K562 (cell line): ENCODE measurements around the gene DEFB124. TPM values are rescaled to one million over a fixed set of nuclear protein-coding genes. Genes with fewer than 3 reads are reported as not detected.
A peak's percentile ranks its signal among the peaks of the same experiment; 100 is the strongest.
"Not testable (repeated sequence)": the region's sequence is repeated elsewhere in the genome, so short reads cannot be mapped to it uniquely, and the experiment has no call there.

Source experiments
- ATAC-seq: fragments of 200-7000 bp; cut with Tn5 transposase; 3 replicates; pipeline ENCODE4 v1.9.1; 2020; ENCODE audit warnings: moderate library complexity
- BruUV-seq: library from RNA; stranded (reverse); fragments of 400-500 nt; replicated peaks from 2 replicates; lab custom pipeline; 2021; lab: Mats Ljungman, UMichigan
- CTCF ChIA-PET: fragments of 300-600 bp; formaldehyde crosslinking; extraction: SDS; loops from one replicate; lab custom pipeline; 2021; ENCODE audit warnings: low intra/inter-chr PET ratio; lab: Yijun Ruan, JAX
- POLR2A ChIA-PET: fragments of 300-600, 350-650 bp; sonication (Branson Sonifier 250); formaldehyde crosslinking; extraction: SDS; loops from one replicate; lab custom pipeline; 2021; ENCODE audit warnings: antibody characterized with exemption, inconsistent platforms; lab: Yijun Ruan, JAX
- DNase-seq, 4 experiments: peaks; one replicate each; pipeline versions ENCODE4 v3.0.0 to v3.0.0-alpha.2; 2011 to 2018; ENCODE audit warnings: low spot score in 3 of 4, mixed read lengths in 3 of 4; ENCODE audit errors: extremely low read depth in 1 of 4
- FAIRE-seq: peaks from 2 replicates; lab custom pipeline; 2011; peaks lifted over from hg19 to GRCh38; lab: Jason Lieb, UNC
- H2AFZ ChIP-seq: 2 replicates; pipeline ENCODE4 v1.6.0; 2011; ENCODE audit warnings: low read depth, low read length, control low read depth, inconsistent platforms
- H3K27ac ChIP-seq: fragments of 200-600 bp; 3 replicates; pipeline ENCODE4 v1.8.0; 2011; ENCODE audit warnings: low read depth, mild to moderate bottlenecking, control low read depth, inconsistent platforms, low read length, moderate library complexity, mixed read lengths; ENCODE audit errors: extremely low read depth
- H3K27me3 ChIP-seq, 2 experiments: fragments of 300-600 bp in 1 of 2; 2 replicates in 1 of 2; 3 replicates in 1 of 2; pipeline versions ENCODE4 v1.6.0 to v1.8.0; 2011; ENCODE audit warnings: inconsistent platforms in 2 of 2, low read length in 2 of 2, mild to moderate bottlenecking in 1 of 2, mixed read lengths in 1 of 2, moderate library complexity in 1 of 2; ENCODE audit not compliant: control insufficient read depth in 2 of 2, insufficient read depth in 2 of 2
- H3K36me3 ChIP-seq: fragments of 300-600 bp; 3 replicates; pipeline ENCODE4 v1.8.0; 2011; ENCODE audit warnings: mild to moderate bottlenecking, low read length, inconsistent platforms; ENCODE audit not compliant: control insufficient read depth, insufficient read depth
- H3K4me1 ChIP-seq, 2 experiments: fragments of 200-600 bp in 1 of 2; replicated peaks in 1 of 2; 2 replicates in 1 of 2; 3 replicates in 1 of 2; pipeline versions ENCODE4 v1.5.1 to v1.8.0; 2011; ENCODE audit warnings: inconsistent platforms in 2 of 2, low read length in 2 of 2, mild to moderate bottlenecking in 1 of 2, mixed read lengths in 1 of 2, moderate library complexity in 1 of 2; ENCODE audit not compliant: control insufficient read depth in 2 of 2, insufficient read depth in 2 of 2
- H3K4me2 ChIP-seq: 2 replicates; pipeline ENCODE4 v1.6.1; 2011; ENCODE audit warnings: low read length, control low read depth, inconsistent platforms, mixed read lengths; ENCODE audit not compliant: insufficient read depth
- H3K4me3 ChIP-seq: fragments of 200-600 bp; sonication (generic), shearing (Covaris generic); 2 replicates; pipeline ENCODE4 v1.5.1; 2016; ENCODE audit warnings: control low read depth, inconsistent platforms
- H3K79me2 ChIP-seq: fragments of 200-600 bp; 3 replicates; pipeline ENCODE4 v1.8.0; 2011; ENCODE audit warnings: low read length, inconsistent platforms; ENCODE audit not compliant: control insufficient read depth, insufficient read depth
- H3K9ac ChIP-seq, 2 experiments: 2 replicates each; pipeline versions ENCODE4 v1.6.0 to v1.6.1; 2011; ENCODE audit warnings: low read depth in 2 of 2, low read length in 2 of 2, control low read depth in 1 of 2, inconsistent platforms in 1 of 2, mild to moderate bottlenecking in 1 of 2, mixed read lengths in 1 of 2; ENCODE audit not compliant: insufficient read depth in 1 of 2
- H3K9me1 ChIP-seq: one replicate; pipeline ENCODE4 v1.6.0; 2011; ENCODE audit warnings: inconsistent platforms, mild to moderate bottlenecking, low read length, moderate library complexity; ENCODE audit not compliant: control insufficient read depth, insufficient read depth
- H3K9me3 ChIP-seq: replicated peaks from 2 replicates; pipeline ENCODE4 v1.5.1; 2011; ENCODE audit warnings: low read depth, low read length, inconsistent platforms; ENCODE audit not compliant: control insufficient read depth, insufficient read depth
- H4K20me1 ChIP-seq: replicated peaks from 2 replicates; pipeline ENCODE4 v1.6.1; 2011; ENCODE audit warnings: low read length, inconsistent platforms, mixed read lengths; ENCODE audit not compliant: control insufficient read depth, insufficient read depth
- C11orf30 ChIP-seq: fragments of 450-650 bp; IDR thresholded peaks from 2 replicates; pipeline ENCODE4 v1.6.1; 2016; ENCODE audit warnings: low read depth, mild to moderate bottlenecking
- MAFG ChIP-seq: fragments of 450-650 bp; conservative IDR thresholded peaks from 2 replicates; pipeline ENCODE4 v1.6.1; 2016; ENCODE audit warnings: missing genetic modification characterization, missing compliant biosample characterization
- POLR2B ChIP-seq: fragments of 450-650 bp; IDR thresholded peaks from 2 replicates; pipeline ENCODE4 v1.6.1; 2018; ENCODE audit warnings: low read depth; ENCODE audit not compliant: partially characterized antibody
- ZNF316 ChIP-seq: fragments of 450-650 bp; IDR thresholded peaks from 2 replicates; pipeline ENCODE4 v1.6.1; 2016
- WGBS: fragments of 100-300 bp; shearing (Covaris generic); methylation state at CpG from one replicate; pipeline ENCODE4 v1.1.6; 2016; ENCODE audit warnings: low coverage, mixed read lengths; ENCODE audit not compliant: insufficient coverage; ENCODE audit errors: missing lambda C conversion rate; 5-methylcytosine and 5-hydroxymethylcytosine counted together
- in situ Hi-C: fragments of 300-500 bp; cut with MboI; formaldehyde crosslinking; loops from 4 replicates; pipeline ENCODE4 v1.15.0; 2018; ENCODE audit warnings: inconsistent platforms, mixed read lengths
- intact Hi-C: fragments of 100-400 bp; cut with micrococcal nuclease; formaldehyde crosslinking; loops from 2 replicates; pipeline ENCODE4 v1.14.2; 2022
- polyA plus RNA-seq, 8 experiments: library from polyadenylated mRNA; depleted of rRNA in 4 of 8; stranded (reverse) in 5 of 8; unstranded in 3 of 8; fragments of >200 nt; fragmentation: Nextera tagmentation in 2 of 8; fragmentation: Illumina TruSeq in 1 of 8; extraction: Ambion mirVana in 2 of 8; extraction: Trizol in 1 of 8; gene quantifications; 2 replicates each; pipeline versions ENCODE4 v1.2.1 to v1.2.3, GENCODE V29; 2011 to 2014; ENCODE audit warnings: inconsistent platforms in 1 of 8, missing spikeins in 1 of 8
- total RNA-seq, 7 experiments: library from RNA; depleted of rRNA in 6 of 7; stranded (reverse); fragments of >200 nt in 6 of 7; fragmentation: Illumina TruSeq in 2 of 7; extraction: Trizol in 2 of 7; gene quantifications; 2 replicates each; pipeline versions ENCODE4 v1.2.1 to v1.2.3, GENCODE V29; 2011 to 2021; ENCODE audit warnings: low replicate concordance in 1 of 7
- TF ChIP-seq, protein P1 (sequence below): fragments of 250-450 bp; sonication (Bioruptor Pico); IDR thresholded peaks from 2 replicates; pipeline ENCODE4 v1.4.0; 2020

DEFB124 gene
- total and polyA plus RNA-seq, 9 of the 15 experiments (the other 6 are each of a cell fraction or from before 2014, with no cell fraction given): not detected

DNA sequence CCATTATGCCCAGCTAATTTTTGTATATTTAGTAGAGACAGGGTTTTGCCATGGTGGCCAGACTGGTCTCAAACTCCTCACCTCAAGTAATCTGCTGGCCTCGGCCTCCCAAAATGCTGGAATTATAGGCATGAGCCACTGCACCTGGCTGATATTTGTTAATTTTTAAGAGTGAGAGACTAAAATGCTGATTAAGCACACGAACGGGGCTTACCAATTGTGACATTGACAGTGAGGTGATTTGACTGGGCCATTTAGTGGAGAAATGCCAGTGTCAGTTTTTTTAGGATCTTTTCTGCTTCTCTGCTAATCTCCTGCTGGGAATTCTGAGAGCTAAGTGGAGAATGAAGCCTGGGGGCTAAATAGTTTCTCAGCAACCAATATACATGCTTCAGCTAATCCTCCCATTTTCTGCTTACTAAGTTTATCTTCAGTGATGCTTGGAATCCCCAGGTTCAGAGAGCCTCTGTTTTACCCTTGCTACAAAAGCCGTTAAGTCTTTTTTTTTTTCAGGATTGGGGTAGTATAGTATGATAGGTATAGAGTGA is 44.3 kb downstream of the DEFB124 start:
- Histone ChIP-seq H3K4me1 (no peaks in the 10 kb centered on the region), H3K9me1 (no peaks in the 10 kb centered on the region), H3K9ac (no peak overlapping the region), H3K9me3 (no peaks in the 10 kb centered on the region), H2AFZ (no peak overlapping the region), H3K27ac (no peak overlapping the region), H3K4me2 (no peak overlapping the region), H3K4me3 (no peak overlapping the region), H3K36me3 (no peaks in the 10 kb centered on the region), H3K79me2 (no peaks in the 10 kb centered on the region), H3K27me3 (peaks cover 4 to 11% of the 10 kb centered on the region in 2 experiments), H4K20me1 (no peaks in the 10 kb centered on the region)
- peak; percentile 58; the same call in 1 of the 2 replicates for TF ChIP-seq C11orf30
- TF ChIP-seq, protein P1, sequence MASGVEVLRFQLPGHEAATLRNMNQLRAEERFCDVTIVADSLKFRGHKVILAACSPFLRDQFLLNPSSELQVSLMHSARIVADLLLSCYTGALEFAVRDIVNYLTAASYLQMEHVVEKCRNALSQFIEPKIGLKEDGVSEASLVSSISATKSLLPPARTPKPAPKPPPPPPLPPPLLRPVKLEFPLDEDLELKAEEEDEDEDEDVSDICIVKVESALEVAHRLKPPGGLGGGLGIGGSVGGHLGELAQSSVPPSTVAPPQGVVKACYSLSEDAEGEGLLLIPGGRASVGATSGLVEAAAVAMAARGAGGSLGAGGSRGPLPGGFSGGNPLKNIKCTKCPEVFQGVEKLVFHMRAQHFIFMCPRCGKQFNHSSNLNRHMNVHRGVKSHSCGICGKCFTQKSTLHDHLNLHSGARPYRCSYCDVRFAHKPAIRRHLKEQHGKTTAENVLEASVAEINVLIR: no peak
- TF ChIP-seq ZNF316: peak; percentile 72
- TF ChIP-seq POLR2B: no peak
- TF ChIP-seq MAFG (tag): peak; percentile 38; the same call in 1 of the 2 replicates
- no TSS peak for BruUV-seq
- FAIRE-seq: no peak
- ATAC-seq: no peak
- POLR2A ChIA-PET: no interaction called here
- intact Hi-C loops (no loop called here), in situ Hi-C loops (no loop called here)
- DNase-seq: no peak
- CTCF ChIA-PET: no interaction called here
- 0% methylated on average over 4 of the region's 4 CpGs for WGBS

GRCh38 chr20:31427576-31427975 is 47.4 kb downstream of the DEFB124 start:
- H4K20me1 ChIP-seq, in situ Hi-C loops, BruUV-seq, H3K9me1 ChIP-seq, intact Hi-C loops, H3K4me1 ChIP-seq, H3K27me3 ChIP-seq, H3K36me3 ChIP-seq, H3K9ac ChIP-seq, H3K9me3 ChIP-seq, H3K27ac ChIP-seq, DNase-seq, H3K4me2 ChIP-seq, POLR2A ChIA-PET, H2AFZ ChIP-seq, H3K79me2 ChIP-seq, ATAC-seq, H3K4me3 ChIP-seq, CTCF ChIA-PET, FAIRE-seq: not testable (repeated sequence)
- WGBS: 24% methylated on average over 9 of the region's 31 CpGs

GRCh38 chr20:31426891-31427551 is 47.9 kb downstream of the DEFB124 start:
- H3K4me1 ChIP-seq, DNase-seq, H3K36me3 ChIP-seq, CTCF ChIA-PET, H3K27me3 ChIP-seq, H4K20me1 ChIP-seq, H3K9me1 ChIP-seq, H3K4me2 ChIP-seq, intact Hi-C loops, H3K9ac ChIP-seq, ATAC-seq, H3K9me3 ChIP-seq, POLR2A ChIA-PET, in situ Hi-C loops, BruUV-seq, H3K79me2 ChIP-seq, H2AFZ ChIP-seq, FAIRE-seq, H3K4me3 ChIP-seq, H3K27ac ChIP-seq: not testable (repeated sequence)
- 46% methylated on average over 11 of the region's 48 CpGs for WGBS
